Measurements from ENCODE around the gene MEP1A.

The MEP1A gene

DNA sequence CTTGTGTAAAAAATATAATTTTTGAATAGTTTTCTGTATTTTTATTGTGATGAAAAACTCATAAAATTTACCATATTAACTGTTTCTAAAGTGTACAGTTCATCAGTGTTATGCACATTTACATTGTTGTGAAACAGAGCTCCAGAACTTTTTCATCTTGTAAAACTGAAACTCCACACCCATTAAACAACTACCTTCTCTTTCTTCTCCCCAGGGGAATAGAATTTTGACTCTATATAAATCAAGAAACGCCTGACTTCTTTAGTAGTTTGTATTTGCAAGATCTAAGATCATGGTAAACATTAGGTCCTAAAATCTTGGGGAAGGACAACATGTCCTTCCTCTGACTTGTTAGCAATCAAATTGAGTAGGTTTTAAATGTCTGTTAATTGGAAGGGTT lies 37.3 kb upstream of the MEP1A start:
- Histone ChIP-seq H3K9me3 (ENCODE audit: insufficient read depth, low read depth, low read length) (no peaks in the 10 kb centered on the region), H3K79me1 (ENCODE audit: low read length) (no peaks in the 10 kb centered on the region), H3K23ac (ENCODE audit: low read length) (no peak overlapping the region), H3K14ac (ENCODE audit: low read length) (no peak overlapping the region), H3K9ac (ENCODE audit: low read length) (no peak overlapping the region), H3K4me2 (ENCODE audit: low read length) (no peak overlapping the region), H3K27me3 (ENCODE audit: insufficient read depth, low read length) (no peaks in the 10 kb centered on the region), H4K91ac (ENCODE audit: low read depth, low read length) (no peak overlapping the region), H4K12ac (ENCODE audit: low read depth, low read length) (no peak overlapping the region), H3K4me1 (ENCODE audit: control insufficient read depth in 1 of 2, insufficient read depth in 2 of 2, low read length in 2 of 2) (no peaks in the 10 kb centered on the region), H2AK5ac (ENCODE audit: low read length) (no peak overlapping the region), H2AFZ (ENCODE audit: insufficient read depth, low read length, poor library complexity) (no peak overlapping the region), H4K8ac (ENCODE audit: low read depth, low read length) (no peak overlapping the region), H3K27ac (ENCODE audit: low read depth, low read length) (no peak overlapping the region), H3K4ac (ENCODE audit: low read depth, low read length) (no peak overlapping the region), H3K18ac (ENCODE audit: low read length) (no peak overlapping the region), H3K36me3 (ENCODE audit: control insufficient read depth in 1 of 2, insufficient read depth in 2 of 2, low read length in 2 of 2) (no peaks in the 10 kb centered on the region), H3K4me3 (ENCODE audit: low read depth, low read length) (no peak overlapping the region), H2BK12ac (ENCODE audit: low read length) (no peak overlapping the region), H2BK120ac (ENCODE audit: insufficient read depth, low read length, poor library complexity) (no peak overlapping the region), H3K79me2 (ENCODE audit: control insufficient read depth, insufficient read depth, low read length, poor library complexity) (no peaks in the 10 kb centered on the region), H2BK5ac (ENCODE audit: low read depth, low read length, poor library complexity) (no peak overlapping the region)
- no CpG with 5 or more reads among the region's 1 CpG for WGBS (ENCODE audit: extremely low coverage, insufficient coverage, insufficient read length)
- no peak for DNase-seq

DNA sequence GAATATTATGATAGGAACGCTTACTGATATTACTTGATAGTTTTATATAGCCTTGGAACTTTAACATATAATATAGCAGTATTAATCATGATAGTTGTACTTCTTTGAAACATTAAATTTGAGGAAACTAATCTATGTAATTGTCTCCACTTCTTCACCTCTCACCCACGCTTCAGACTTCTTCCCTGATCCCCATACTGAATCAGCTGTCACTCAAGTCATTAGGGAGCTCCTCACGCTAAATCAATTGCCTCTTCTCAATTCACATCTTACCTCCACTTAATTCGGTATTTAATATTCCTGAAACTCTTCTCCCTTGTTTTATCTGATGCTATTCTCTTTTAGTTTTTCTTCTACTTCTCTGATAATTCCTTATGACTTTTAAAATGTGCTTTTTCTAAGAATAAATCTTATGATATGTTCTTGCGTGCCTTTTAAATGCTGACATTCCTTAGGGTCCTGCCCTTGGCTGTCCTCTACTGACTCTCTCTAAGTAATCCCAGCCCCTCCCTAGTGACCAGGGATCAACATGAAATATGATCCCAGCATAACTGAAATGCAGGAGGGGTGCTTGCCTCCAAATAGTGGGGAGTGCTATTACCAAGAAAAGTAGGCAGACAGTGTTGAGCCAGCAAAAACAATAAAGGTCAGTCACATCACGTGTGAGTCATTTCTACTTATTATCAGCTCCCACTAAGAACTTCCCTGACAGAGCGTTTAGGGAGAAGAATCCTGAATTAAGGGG lies 36.5 kb upstream of the MEP1A start:
- Histone ChIP-seq H3K4me3 (ENCODE audit: low read depth, low read length) (no peak overlapping the region), H2AFZ (ENCODE audit: insufficient read depth, low read length, poor library complexity) (no peak overlapping the region), H3K79me1 (ENCODE audit: low read length) (no peaks in the 10 kb centered on the region), H3K27ac (ENCODE audit: low read depth, low read length) (no peak overlapping the region), H4K12ac (ENCODE audit: low read depth, low read length) (no peak overlapping the region), H4K8ac (ENCODE audit: low read depth, low read length) (no peak overlapping the region), H3K36me3 (ENCODE audit: control insufficient read depth in 1 of 2, insufficient read depth in 2 of 2, low read length in 2 of 2) (no peaks in the 10 kb centered on the region), H4K91ac (ENCODE audit: low read depth, low read length) (no peak overlapping the region), H2AK5ac (ENCODE audit: low read length) (no peak overlapping the region), H3K9me3 (ENCODE audit: insufficient read depth, low read depth, low read length) (no peaks in the 10 kb centered on the region), H2BK12ac (ENCODE audit: low read length) (no peak overlapping the region), H3K4ac (ENCODE audit: low read depth, low read length) (no peak overlapping the region), H2BK5ac (ENCODE audit: low read depth, low read length, poor library complexity) (no peak overlapping the region), H3K23ac (ENCODE audit: low read length) (no peak overlapping the region), H3K9ac (ENCODE audit: low read length) (no peak overlapping the region), H2BK120ac (ENCODE audit: insufficient read depth, low read length, poor library complexity) (no peak overlapping the region), H3K79me2 (ENCODE audit: control insufficient read depth, insufficient read depth, low read length, poor library complexity) (no peaks in the 10 kb centered on the region), H3K4me2 (ENCODE audit: low read length) (no peak overlapping the region), H3K18ac (ENCODE audit: low read length) (no peak overlapping the region), H3K27me3 (ENCODE audit: insufficient read depth, low read length) (no peaks in the 10 kb centered on the region), H3K4me1 (ENCODE audit: control insufficient read depth in 1 of 2, insufficient read depth in 2 of 2, low read length in 2 of 2) (no peaks in the 10 kb centered on the region), H3K14ac (ENCODE audit: low read length) (no peak overlapping the region)
- DNase-seq, result peak in 1 of 2 donors; percentile 10
- WGBS (ENCODE audit: extremely low coverage, insufficient coverage, insufficient read length), result 100% methylated on average over 1 of the region's 7 CpGs

DNA sequence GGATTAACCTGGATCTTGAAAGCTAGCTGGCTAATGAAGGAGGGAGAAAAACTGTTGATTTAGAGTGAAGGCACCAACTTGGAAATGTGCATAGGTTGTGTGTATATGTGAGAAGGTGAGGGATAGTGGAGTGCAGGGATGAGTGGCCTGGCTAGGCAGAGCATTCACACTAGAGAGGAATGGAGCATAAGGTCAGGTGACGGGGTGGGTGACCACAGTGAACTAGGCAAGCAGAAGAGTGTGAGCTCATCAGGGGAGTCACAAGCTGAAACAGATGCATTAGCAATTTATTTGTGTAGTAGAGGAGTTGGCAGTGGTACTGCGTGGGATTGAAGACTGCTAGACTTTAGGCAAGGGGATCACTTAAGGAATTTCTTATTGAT lies 36.0 kb upstream of the MEP1A start:
- no peak overlapping the region for H3K18ac ChIP-seq (ENCODE audit: low read length)
- DNase-seq, result peak in 1 of 2 donors; percentile 5
- H2AK5ac ChIP-seq (ENCODE audit: low read length), result no peak overlapping the region
- H3K27ac ChIP-seq (ENCODE audit: low read depth, low read length), result no peak overlapping the region
- no peak overlapping the region for H3K4me3 ChIP-seq (ENCODE audit: low read depth, low read length)
- no peaks in the 10 kb centered on the region for H3K4me1 ChIP-seq (ENCODE audit: control insufficient read depth in 1 of 2, insufficient read depth in 2 of 2, low read length in 2 of 2)
- no peak overlapping the region for H4K91ac ChIP-seq (ENCODE audit: low read depth, low read length)
- H4K8ac ChIP-seq (ENCODE audit: low read depth, low read length), result no peak overlapping the region
- no peak overlapping the region for H2AFZ ChIP-seq (ENCODE audit: insufficient read depth, low read length, poor library complexity)
- H3K9ac ChIP-seq (ENCODE audit: low read length), result no peak overlapping the region
- no CpG with 5 or more reads among the region's 2 CpGs for WGBS (ENCODE audit: extremely low coverage, insufficient coverage, insufficient read length)
- no peaks in the 10 kb centered on the region for H3K36me3 ChIP-seq (ENCODE audit: control insufficient read depth in 1 of 2, insufficient read depth in 2 of 2, low read length in 2 of 2)
- H3K4me2 ChIP-seq (ENCODE audit: low read length), result no peak overlapping the region
- no peak overlapping the region for H3K4ac ChIP-seq (ENCODE audit: low read depth, low read length)
- H3K23ac ChIP-seq (ENCODE audit: low read length), result no peak overlapping the region
- no peaks in the 10 kb centered on the region for H3K79me2 ChIP-seq (ENCODE audit: control insufficient read depth, insufficient read depth, low read length, poor library complexity)
- no peak overlapping the region for H2BK120ac ChIP-seq (ENCODE audit: insufficient read depth, low read length, poor library complexity)
- no peak overlapping the region for H4K12ac ChIP-seq (ENCODE audit: low read depth, low read length)
- no peaks in the 10 kb centered on the region for H3K79me1 ChIP-seq (ENCODE audit: low read length)
- no peak overlapping the region for H3K14ac ChIP-seq (ENCODE audit: low read length)
- no peaks in the 10 kb centered on the region for H3K9me3 ChIP-seq (ENCODE audit: insufficient read depth, low read depth, low read length)
- H3K27me3 ChIP-seq (ENCODE audit: insufficient read depth, low read length), result no peaks in the 10 kb centered on the region
- H2BK5ac ChIP-seq (ENCODE audit: low read depth, low read length, poor library complexity), result no peak overlapping the region
- H2BK12ac ChIP-seq (ENCODE audit: low read length), result no peak overlapping the region

DNA sequence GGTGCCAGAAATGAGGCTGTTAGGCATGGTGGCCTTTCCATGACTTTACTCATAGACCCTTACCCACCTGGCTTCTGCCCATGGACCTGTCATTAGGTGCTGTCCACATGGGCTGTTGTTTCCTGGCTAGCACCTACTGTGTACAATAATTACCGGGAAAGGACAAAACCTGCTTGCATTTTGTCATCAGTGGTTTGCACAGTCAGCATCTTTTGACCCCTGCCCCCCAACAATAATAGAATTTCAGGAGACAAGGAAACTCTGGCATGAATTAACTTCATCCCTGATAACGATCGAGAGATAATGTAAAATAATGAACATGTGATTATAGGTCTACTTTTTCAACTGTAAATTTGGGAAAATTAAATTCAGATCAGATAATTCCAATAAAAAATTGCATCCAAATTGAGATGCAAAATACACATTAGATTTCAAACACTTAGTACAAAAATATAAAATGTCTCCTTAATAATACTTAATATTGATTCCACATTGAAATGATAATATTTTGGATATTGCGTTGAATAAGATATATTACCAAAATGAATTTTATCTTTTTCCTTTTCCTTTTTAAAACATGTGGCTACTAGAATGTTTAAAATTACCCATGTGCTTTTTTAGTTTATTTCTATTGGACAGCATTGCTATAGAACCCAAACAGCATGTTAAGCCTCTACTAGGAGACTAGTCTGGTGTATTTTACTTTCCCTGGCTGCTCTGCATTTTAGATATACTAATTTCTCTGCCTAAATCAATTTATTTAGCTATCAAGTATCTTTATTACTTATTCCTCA lies 34.0 kb upstream of the MEP1A start:
- Histone ChIP-seq H2BK12ac (ENCODE audit: low read length) (no peak overlapping the region), H3K4me1 (ENCODE audit: control insufficient read depth in 1 of 2, insufficient read depth in 2 of 2, low read length in 2 of 2) (no peaks in the 10 kb centered on the region), H2AK5ac (ENCODE audit: low read length) (no peak overlapping the region), H3K9ac (ENCODE audit: low read length) (no peak overlapping the region), H4K91ac (ENCODE audit: low read depth, low read length) (no peak overlapping the region), H4K12ac (ENCODE audit: low read depth, low read length) (no peak overlapping the region), H2AFZ (ENCODE audit: insufficient read depth, low read length, poor library complexity) (no peak overlapping the region), H2BK5ac (ENCODE audit: low read depth, low read length, poor library complexity) (no peak overlapping the region), H2BK120ac (ENCODE audit: insufficient read depth, low read length, poor library complexity) (no peak overlapping the region), H4K8ac (ENCODE audit: low read depth, low read length) (no peak overlapping the region), H3K79me2 (ENCODE audit: control insufficient read depth, insufficient read depth, low read length, poor library complexity) (no peaks in the 10 kb centered on the region), H3K4me2 (ENCODE audit: low read length) (no peak overlapping the region), H3K79me1 (ENCODE audit: low read length) (no peaks in the 10 kb centered on the region), H3K14ac (ENCODE audit: low read length) (no peak overlapping the region), H3K4me3 (ENCODE audit: low read depth, low read length) (no peak overlapping the region), H3K23ac (ENCODE audit: low read length) (peak overlapping the region; percentile 29), H3K4ac (ENCODE audit: low read depth, low read length) (no peak overlapping the region), H3K27ac (ENCODE audit: low read depth, low read length) (no peak overlapping the region), H3K36me3 (ENCODE audit: control insufficient read depth in 1 of 2, insufficient read depth in 2 of 2, low read length in 2 of 2) (no peaks in the 10 kb centered on the region), H3K9me3 (ENCODE audit: insufficient read depth, low read depth, low read length) (no peaks in the 10 kb centered on the region), H3K18ac (ENCODE audit: low read length) (no peak overlapping the region), H3K27me3 (ENCODE audit: insufficient read depth, low read length) (no peaks in the 10 kb centered on the region)
- WGBS (ENCODE audit: extremely low coverage, insufficient coverage, insufficient read length), result no CpG with 5 or more reads among the region's 4 CpGs
- DNase-seq, result no peak

Data from trophoblast cell (in vitro differentiated cells and primary cell).